Mucosa of rectum (tissue), 2 donors: ENCODE results near the gene CFAP57.

Experiments
- H3K27ac ChIP-seq, 2 donors: one replicate each; pipeline ENCODE4 v1.7.0; 2013; ENCODE audit warnings: inconsistent platforms in 2 of 2, low read depth in 2 of 2, low read length in 2 of 2
- H3K27me3 ChIP-seq, 2 donors: one replicate each; pipeline ENCODE4 v1.7.0; 2013; ENCODE audit warnings: low read length in 2 of 2; ENCODE audit not compliant: control insufficient read depth in 2 of 2, insufficient read depth in 2 of 2
- H3K36me3 ChIP-seq, 2 donors: one replicate each; pipeline ENCODE4 v1.7.0; 2013; ENCODE audit warnings: low read length in 2 of 2; ENCODE audit not compliant: control insufficient read depth in 2 of 2, insufficient read depth in 2 of 2
- H3K4me1 ChIP-seq, 2 donors: one replicate each; pipeline ENCODE4 v1.7.0; 2013; ENCODE audit warnings: low read length in 2 of 2, mild to moderate bottlenecking in 1 of 2; ENCODE audit not compliant: control insufficient read depth in 2 of 2, insufficient read depth in 2 of 2
- H3K4me3 ChIP-seq, 2 donors: one replicate each; pipeline ENCODE4 v1.7.0; 2013; ENCODE audit warnings: low read length in 2 of 2
- H3K9ac ChIP-seq, 2 donors: one replicate each; pipeline ENCODE4 v1.7.0; 2013; ENCODE audit warnings: low read length in 2 of 2, low read depth in 1 of 2, mild to moderate bottlenecking in 1 of 2
- H3K9me3 ChIP-seq, 2 donors: one replicate each; pipeline ENCODE4 v1.7.0; 2013; ENCODE audit warnings: low read length in 2 of 2; ENCODE audit not compliant: control insufficient read depth in 2 of 2
- donor health status: healthy.
- donor health status: Normal muscosa, but diverticular disease.

Gene CFAP57

GRCh38 chr1:43284546-43285110 is 112.5 kb downstream of the CFAP57 start:
- Histone ChIP-seq H3K4me1 (peaks cover 11 to 26% of the 10 kb centered on the region in 2 donors), H3K27ac (peak overlapping the region; percentile 92 to 98), H3K9me3 (no peaks in the 10 kb centered on the region), H3K27me3 (no peaks in the 10 kb centered on the region), H3K9ac (peak overlapping the region; percentile 92 to 98), H3K36me3 (peaks cover 6 to 9% of the 10 kb centered on the region in 2 donors), H3K4me3 (peak overlapping the region; percentile 83 to 92)

GRCh38 chr1:43285269-43285990 is 113.3 kb downstream of the CFAP57 start, which contains the start of gene C1orf210:
Gene C1orf210 (minus strand): TSS chr1:43285581. CDS start chr1:43283270, 2,311 bp downstream.
- H3K27ac ChIP-seq = peak within 1 kb of the TSS; percentile 92 to 98
- H3K27me3 ChIP-seq = no peaks in the 10 kb centered on the region
- H3K36me3 ChIP-seq = peaks cover 0 to 7% of the 10 kb centered on the region in 2 donors
- H3K4me1 ChIP-seq = peaks cover 11 to 29% of the 10 kb centered on the region in 2 donors
- no peaks in the 10 kb centered on the region for H3K9me3 ChIP-seq
- peak within 1 kb of the TSS; percentile 92 to 98 for H3K9ac ChIP-seq
- H3K4me3 ChIP-seq = peak within 1 kb of the TSS; percentile 83 to 92

- Histone ChIP-seq H3K9ac (peak overlapping the region; percentile 38 to 98), H3K36me3 (peaks cover 0 to 7% of the 10 kb centered on the region in 2 donors), H3K4me3 (peak overlapping the region; percentile 83 to 92)
These were observed 114.0 kb downstream of the CFAP57 start for GRCh38 chr1:43286115-43286514.

GRCh38 chr1:43286533-43286932 is 114.4 kb downstream of the CFAP57 start:
- peak overlapping the region in 1 of 2 donors; percentile 92 for H3K4me3 ChIP-seq
- H3K36me3 ChIP-seq = peaks cover 0 to 7% of the 10 kb centered on the region in 2 donors
- H3K9ac ChIP-seq = peak overlapping the region in 1 of 2 donors; percentile 98
- H3K27me3 ChIP-seq = no peaks in the 10 kb centered on the region
- peaks cover 16 to 34% of the 10 kb centered on the region in 2 donors for H3K4me1 ChIP-seq
- H3K9me3 ChIP-seq = no peaks in the 10 kb centered on the region
- peak overlapping the region; percentile 92 to 98 for H3K27ac ChIP-seq

More at GRCh38 chr1:43286115-43286514, 114.0 kb downstream of the CFAP57 start:
- H3K27ac ChIP-seq = peak overlapping the region; percentile 92 to 98
- no peaks in the 10 kb centered on the region for H3K9me3 ChIP-seq
- peaks cover 16 to 34% of the 10 kb centered on the region in 2 donors for H3K4me1 ChIP-seq
- no peaks in the 10 kb centered on the region for H3K27me3 ChIP-seq

- H3K27ac ChIP-seq = no peak overlapping the region
These were observed 116.1 kb downstream of the CFAP57 start for GRCh38 chr1:43288058-43288784.

GRCh38 chr1:43288785-43289706 is 116.9 kb downstream of the CFAP57 start:
- no peaks in the 10 kb centered on the region for H3K9me3 ChIP-seq
- peaks cover 17 to 46% of the 10 kb centered on the region in 2 donors for H3K4me1 ChIP-seq
- no peak overlapping the region for H3K9ac ChIP-seq
- H3K27ac ChIP-seq = peak overlapping the region in 1 of 2 donors; percentile 15
- H3K4me3 ChIP-seq = no peak overlapping the region
- no peaks in the 10 kb centered on the region for H3K27me3 ChIP-seq
- H3K36me3 ChIP-seq = no peaks in the 10 kb centered on the region

More at GRCh38 chr1:43288058-43288784, 116.1 kb downstream of the CFAP57 start:
- Histone ChIP-seq H3K4me1 (peaks cover 16 to 42% of the 10 kb centered on the region in 2 donors), H3K9me3 (no peaks in the 10 kb centered on the region), H3K4me3 (no peak overlapping the region), H3K27me3 (no peaks in the 10 kb centered on the region), H3K9ac (no peak overlapping the region), H3K36me3 (no peaks in the 10 kb centered on the region)

- Histone ChIP-seq H3K27ac (no peak overlapping the region), H3K4me1 (peaks cover 24 to 48% of the 10 kb centered on the region in 2 donors), H3K36me3 (no peaks in the 10 kb centered on the region), H3K9me3 (no peaks in the 10 kb centered on the region), H3K27me3 (no peaks in the 10 kb centered on the region), H3K4me3 (no peak overlapping the region), H3K9ac (no peak overlapping the region)
These were observed 120.1 kb downstream of the CFAP57 start for GRCh38 chr1:43292216-43292615.

GRCh38 chr1:43292679-43293078 is 120.5 kb downstream of the CFAP57 start:
- Histone ChIP-seq H3K27ac (peak overlapping the region in 1 of 2 donors; percentile 73), H3K27me3 (no peaks in the 10 kb centered on the region), H3K9me3 (no peaks in the 10 kb centered on the region), H3K9ac (no peak overlapping the region), H3K4me3 (no peak overlapping the region), H3K4me1 (peaks cover 24 to 48% of the 10 kb centered on the region in 2 donors), H3K36me3 (no peaks in the 10 kb centered on the region)

GRCh38 chr1:43293176-43293575 is 121.0 kb downstream of the CFAP57 start:
- H3K27ac ChIP-seq = peak overlapping the region; percentile 56 to 73
- H3K9me3 ChIP-seq = no peaks in the 10 kb centered on the region
- peak overlapping the region in 1 of 2 donors; percentile 28 for H3K9ac ChIP-seq
- no peaks in the 10 kb centered on the region for H3K27me3 ChIP-seq
- no peak overlapping the region for H3K4me3 ChIP-seq
- H3K36me3 ChIP-seq = no peaks in the 10 kb centered on the region
- peaks cover 24 to 48% of the 10 kb centered on the region in 2 donors for H3K4me1 ChIP-seq
